Astrocyte (in vitro differentiated cells and primary cell): ENCODE results near the gene SAA2.
"Not testable (repeated sequence)": the region's sequence is repeated elsewhere in the genome, so short reads cannot be mapped to it uniquely, and the experiment has no call there.

ENCODE experiments used
- CTCF ChIP-seq: IDR thresholded peaks from 2 replicates; pipeline ENCODE4 v1.5.1; 2011; ENCODE audit warnings: low read depth, mild to moderate bottlenecking, inconsistent platforms, low read length, moderate library complexity; ENCODE audit not compliant: insufficient read depth
- EZH2 ChIP-seq: IDR thresholded peaks from 2 replicates; pipeline ENCODE4 v1.6.1; 2012; ENCODE audit warnings: mild to moderate bottlenecking, low read length, inconsistent platforms; ENCODE audit not compliant: insufficient read depth

DNA sequence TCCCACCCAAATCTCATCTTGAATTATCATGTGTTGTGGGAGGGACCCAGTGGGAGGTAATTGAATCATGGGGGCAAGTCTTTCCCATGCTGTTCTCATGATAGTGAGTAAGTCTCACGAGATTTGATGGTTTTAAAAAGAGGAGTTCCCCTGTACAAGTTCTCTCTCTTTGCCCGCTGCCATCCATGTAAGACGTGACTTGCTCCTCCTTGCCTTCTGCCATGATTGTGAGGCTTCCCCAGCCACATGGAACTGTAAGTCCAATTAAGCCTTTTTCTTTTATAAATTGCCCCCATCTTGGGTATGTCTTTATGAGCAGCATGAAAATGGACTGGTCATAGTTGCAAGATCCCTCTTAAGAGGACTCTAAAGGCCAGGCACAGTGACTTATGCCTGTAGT lies 50.7 kb downstream of the SAA2 start:
- TF ChIP-seq CTCF, EZH2: not testable (repeated sequence)
